Activated naive CD8-positive, alpha-beta T cell treated with anti-CD3 and anti-CD28 coated beads for 36 hours (primary cell): ENCODE results near the gene MAP2K2. TPM values are rescaled to one million over a fixed set of nuclear protein-coding genes. Genes with fewer than 3 reads are reported as not detected.

Source experiments
- DNase-seq: peaks from one replicate; pipeline ENCODE4 v3.0.0; 2021
- H3K27ac Mint-ChIP-seq: one replicate; pipeline ENCODE4 v1.8.0; 2022; ENCODE audit warnings: mild to moderate bottlenecking, moderate library complexity, mixed read lengths
- H3K27me3 Mint-ChIP-seq: one replicate; pipeline ENCODE4 v1.8.0; 2022; ENCODE audit warnings: mild to moderate bottlenecking, mixed read lengths
- H3K36me3 Mint-ChIP-seq: one replicate; pipeline ENCODE4 v1.8.0; 2021; ENCODE audit warnings: mild to moderate bottlenecking, mixed read lengths
- H3K4me1 Mint-ChIP-seq: one replicate; pipeline ENCODE4 v1.8.0; 2021; ENCODE audit warnings: mixed read lengths
- H3K4me3 Mint-ChIP-seq: one replicate; pipeline ENCODE4 v1.8.0; 2022; ENCODE audit warnings: mild to moderate bottlenecking, moderate library complexity, mixed read lengths
- H3K9me3 Mint-ChIP-seq: one replicate; pipeline ENCODE4 v1.8.0; 2022; ENCODE audit warnings: mixed read lengths
- total RNA-seq, 2 experiments: library from RNA; stranded (reverse); gene quantifications; one replicate each; pipeline ENCODE4 v1.2.3, GENCODE V29; 2021

Gene MAP2K2
- total RNA-seq, 2 experiments from 2014 or later: 120 to 121 TPM

DNA sequence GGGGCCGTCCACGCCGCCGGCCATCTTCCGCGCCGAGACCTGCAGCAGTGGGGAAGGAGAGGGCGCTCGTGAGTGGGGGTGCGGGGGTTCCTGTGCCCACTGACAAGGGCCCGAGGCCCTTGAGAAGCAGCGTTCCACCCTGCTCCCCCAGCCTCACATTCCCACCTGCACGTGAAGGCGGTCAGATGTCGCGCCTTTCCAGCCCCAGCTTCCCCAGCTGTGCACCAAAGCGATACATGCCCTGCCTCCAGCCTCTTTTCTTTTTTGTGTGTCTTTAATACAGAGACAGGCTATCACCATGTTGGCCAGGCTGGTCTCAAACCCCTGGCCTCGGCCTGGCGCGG lies 68.7 kb downstream of the MAP2K2 start:
- Mint-ChIP-seq H3K36me3 (peaks cover 37% of the 10 kb centered on the region), H3K4me1 (peaks cover 31% of the 10 kb centered on the region), H3K9me3 (peaks cover 2% of the 10 kb centered on the region), H3K4me3 (no peak overlapping the region), H3K27ac (no peak overlapping the region), H3K27me3 (no peaks in the 10 kb centered on the region)
- no peak for DNase-seq

DNA sequence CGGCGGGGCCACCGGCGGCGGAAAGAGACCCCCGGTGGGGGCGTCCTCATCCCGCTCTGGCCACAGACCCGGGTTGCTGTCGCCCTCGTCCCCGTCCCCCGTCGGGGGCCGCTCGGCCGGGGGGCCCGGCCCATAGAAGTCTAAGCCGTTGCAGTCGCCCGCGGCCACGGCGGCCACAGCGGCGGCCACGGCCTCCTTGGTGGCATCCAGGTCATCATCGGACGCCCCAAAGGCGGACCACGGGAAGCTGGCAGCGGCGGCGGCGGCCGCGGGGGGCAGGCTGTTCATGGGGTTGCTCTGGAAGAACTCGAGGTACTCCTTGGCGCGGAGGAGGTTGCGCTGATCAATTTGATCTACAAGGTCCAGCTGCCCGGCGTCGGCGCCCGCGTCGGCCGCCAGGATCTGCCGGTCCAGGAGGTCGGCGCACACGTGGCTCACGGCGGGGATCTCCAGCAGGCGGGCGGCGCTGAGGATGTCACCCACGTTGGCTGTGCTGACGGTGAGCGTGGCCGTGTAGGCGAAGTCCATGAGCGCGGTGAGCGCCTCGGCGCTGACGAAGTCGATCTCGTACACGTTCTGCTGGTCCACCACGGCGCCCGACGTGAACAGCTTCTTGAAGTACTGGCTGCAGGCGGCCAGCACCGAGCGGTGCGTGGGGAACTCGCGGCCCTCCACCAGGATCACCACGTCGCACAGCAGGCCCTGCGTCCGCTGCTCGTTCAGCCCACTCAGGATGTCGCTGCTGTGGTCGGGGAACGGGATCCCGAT lies 69.3 kb downstream of the MAP2K2 start:
- H3K4me3 Mint-ChIP-seq: no peak overlapping the region
- DNase-seq: no peak
- peaks cover 40% of the 10 kb centered on the region for H3K36me3 Mint-ChIP-seq
- peaks cover 2% of the 10 kb centered on the region for H3K9me3 Mint-ChIP-seq
- H3K27ac Mint-ChIP-seq: no peak overlapping the region
- H3K27me3 Mint-ChIP-seq: no peaks in the 10 kb centered on the region
- H3K4me1 Mint-ChIP-seq: peaks cover 31% of the 10 kb centered on the region

DNA sequence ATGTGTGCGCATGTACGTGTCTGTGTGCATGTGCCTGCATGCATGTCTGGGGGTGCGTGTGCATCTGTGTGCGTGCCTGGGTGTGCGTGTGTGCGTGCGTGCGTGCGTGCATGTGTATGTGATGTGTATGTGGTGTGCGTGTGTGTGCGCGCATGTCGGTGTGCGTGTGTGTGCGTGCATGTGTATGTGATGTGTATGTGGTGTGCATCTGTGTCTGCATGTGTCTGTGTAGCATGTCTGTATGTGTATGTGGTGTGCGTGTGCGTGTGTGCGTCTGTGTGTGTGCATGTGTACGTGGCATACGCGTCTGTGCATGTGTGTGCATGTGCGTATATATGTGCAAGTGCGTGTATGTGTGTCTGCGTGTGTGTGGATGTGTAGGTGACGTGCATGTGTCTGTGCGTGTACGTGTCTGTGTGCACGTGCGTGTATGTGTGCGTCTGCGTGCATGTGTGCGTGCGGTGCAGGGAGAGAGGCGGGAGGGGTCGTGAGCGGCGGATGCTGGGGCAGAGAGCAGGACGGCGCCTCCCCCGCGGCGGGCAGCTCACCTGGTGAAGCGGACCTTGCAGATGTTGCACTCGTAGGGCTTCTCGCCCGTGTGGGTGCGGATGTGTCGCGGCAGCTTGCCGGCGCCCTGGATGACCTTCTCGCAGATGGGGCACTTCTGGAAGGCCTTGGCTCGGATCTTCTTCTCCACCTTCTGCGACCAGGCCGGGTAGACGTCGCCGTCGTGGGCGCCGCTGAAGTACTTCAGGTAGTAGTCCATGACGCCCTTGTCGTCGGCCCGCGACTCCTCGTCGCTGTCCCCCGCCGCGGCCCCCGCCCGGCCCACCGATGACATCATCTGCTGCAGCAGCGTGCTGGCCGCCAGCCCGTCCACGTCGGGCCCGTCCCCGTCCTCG lies 70.2 kb downstream of the MAP2K2 start:
- H3K27me3 Mint-ChIP-seq: no peaks in the 10 kb centered on the region
- peaks cover 27% of the 10 kb centered on the region for H3K4me1 Mint-ChIP-seq
- H3K27ac Mint-ChIP-seq: no peak overlapping the region
- H3K36me3 Mint-ChIP-seq: peaks cover 41% of the 10 kb centered on the region
- peaks cover 2% of the 10 kb centered on the region for H3K9me3 Mint-ChIP-seq
- no peak for DNase-seq
- H3K4me3 Mint-ChIP-seq: no peak overlapping the region

DNA sequence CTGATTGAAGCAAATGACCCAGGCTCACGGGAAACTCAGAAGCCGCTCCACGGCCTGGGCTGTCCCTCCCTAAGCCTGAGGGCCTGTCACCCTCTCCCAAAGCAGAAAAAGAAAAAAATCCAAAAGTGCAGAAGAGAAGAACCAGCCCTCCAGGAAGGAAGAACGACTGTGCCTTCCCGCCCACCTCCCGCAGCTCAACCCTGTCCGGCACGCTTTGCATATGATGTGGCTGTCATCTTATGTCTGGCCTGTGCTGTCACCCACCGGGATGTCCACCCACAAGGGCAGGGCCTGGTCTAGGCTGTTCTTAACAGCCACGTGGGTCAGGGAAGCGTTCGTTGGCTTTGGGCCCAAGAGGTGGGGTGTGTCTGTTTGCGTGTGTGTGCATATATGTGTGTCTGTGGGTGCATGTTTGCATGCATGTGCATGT lies 70.9 kb downstream of the MAP2K2 start:
- Mint-ChIP-seq H3K36me3 (peaks cover 41% of the 10 kb centered on the region), H3K27ac (peak overlapping the region; percentile 52), H3K4me3 (peak overlapping the region; percentile 10), H3K9me3 (peaks cover 2% of the 10 kb centered on the region), H3K27me3 (no peaks in the 10 kb centered on the region), H3K4me1 (peaks cover 25% of the 10 kb centered on the region)
- no peak for DNase-seq

GRCh38 chr19:4052114-4052992 lies 71.6 kb downstream of the MAP2K2 start:
- Mint-ChIP-seq H3K4me1 (peaks cover 21% of the 10 kb centered on the region), H3K27me3 (no peaks in the 10 kb centered on the region), H3K9me3 (no peaks in the 10 kb centered on the region), H3K36me3 (peaks cover 37% of the 10 kb centered on the region), H3K4me3 (peak overlapping the region; percentile 10), H3K27ac (peak overlapping the region; percentile 52)
- no peak for DNase-seq

DNA sequence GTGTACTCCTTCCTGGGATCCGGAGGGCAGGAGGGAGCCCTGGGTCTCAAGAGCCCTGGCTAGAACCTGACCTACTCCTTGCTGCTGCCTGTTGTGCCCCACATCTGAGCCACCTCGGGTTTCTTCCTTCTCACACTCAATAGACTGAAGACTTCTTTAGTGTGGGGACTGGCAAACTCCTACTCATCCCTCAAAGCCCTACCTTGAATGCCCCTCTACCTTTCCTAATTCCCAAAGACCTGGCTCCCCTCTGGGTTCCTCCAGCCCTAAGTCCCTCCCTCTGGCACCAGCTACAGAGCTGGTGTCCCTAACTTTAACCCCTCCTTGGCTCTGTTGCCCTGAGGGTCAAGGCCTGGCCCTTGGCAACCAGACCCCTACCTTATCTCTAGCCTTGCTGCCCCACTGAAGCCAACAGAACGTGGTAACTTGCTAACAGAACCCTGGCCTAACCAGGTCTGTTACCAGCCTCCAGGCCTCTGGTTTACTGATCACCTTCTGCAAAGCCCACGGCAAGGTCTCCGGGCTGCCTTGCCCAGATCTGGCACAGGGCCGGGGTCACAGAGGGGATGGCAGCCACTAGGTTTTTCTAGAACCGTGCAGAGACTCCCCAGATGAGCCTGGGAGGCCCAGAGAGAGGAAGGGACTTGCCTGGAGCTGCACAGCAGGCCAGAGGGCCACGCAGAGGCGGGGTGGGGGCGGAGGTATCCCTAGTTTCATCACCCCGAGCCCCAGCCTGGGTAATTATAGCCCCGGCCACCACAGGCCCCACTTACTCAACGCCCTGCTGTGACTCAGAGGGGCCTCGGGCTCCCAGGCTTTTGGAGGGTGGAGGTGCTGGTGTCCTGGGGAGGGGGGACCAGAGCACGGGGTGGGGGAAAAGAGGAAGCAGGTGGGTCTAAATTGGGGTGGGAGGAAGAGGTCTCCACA lies 72.5 kb downstream of the MAP2K2 start:
- Mint-ChIP-seq H3K4me1 (peaks cover 23% of the 10 kb centered on the region), H3K4me3 (no peak overlapping the region), H3K27me3 (no peaks in the 10 kb centered on the region), H3K9me3 (no peaks in the 10 kb centered on the region), H3K27ac (peak overlapping the region; percentile 67), H3K36me3 (peaks cover 34% of the 10 kb centered on the region)
- DNase-seq: no peak

GRCh38 chr19:4049432-4049831 lies 74.5 kb downstream of the MAP2K2 start:
- peaks cover 23% of the 10 kb centered on the region for H3K4me1 Mint-ChIP-seq
- no peaks in the 10 kb centered on the region for H3K9me3 Mint-ChIP-seq
- peaks cover 27% of the 10 kb centered on the region for H3K36me3 Mint-ChIP-seq
- H3K4me3 Mint-ChIP-seq: no peak overlapping the region
- no peak for DNase-seq
- no peaks in the 10 kb centered on the region for H3K27me3 Mint-ChIP-seq
- peak overlapping the region; percentile 13 for H3K27ac Mint-ChIP-seq

GRCh38 chr19:4046946-4047683 lies 76.8 kb downstream of the MAP2K2 start:
- peaks cover 16% of the 10 kb centered on the region for H3K36me3 Mint-ChIP-seq
- no peaks in the 10 kb centered on the region for H3K27me3 Mint-ChIP-seq
- DNase-seq: no peak
- H3K9me3 Mint-ChIP-seq: no peaks in the 10 kb centered on the region
- H3K4me1 Mint-ChIP-seq: peaks cover 13% of the 10 kb centered on the region
- H3K27ac Mint-ChIP-seq: no peak overlapping the region
- no peak overlapping the region for H3K4me3 Mint-ChIP-seq

DNA sequence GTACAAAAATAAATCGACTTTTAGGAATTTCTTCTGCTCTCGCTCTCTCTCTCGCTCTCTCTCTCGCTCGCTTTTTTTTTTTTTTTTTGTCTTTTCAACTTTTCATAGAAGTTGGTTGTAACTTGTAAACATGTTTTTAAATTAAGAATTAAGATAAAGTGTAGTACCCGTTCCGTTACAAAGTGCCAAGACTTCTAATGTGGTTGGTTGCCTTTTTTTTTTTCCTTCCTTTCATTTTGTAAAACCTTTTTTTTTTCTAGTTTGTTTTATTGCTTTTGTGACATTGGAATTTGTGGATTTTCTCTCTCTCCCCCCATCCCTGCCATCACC lies 77.6 kb downstream of the MAP2K2 start:
- no peaks in the 10 kb centered on the region for H3K27me3 Mint-ChIP-seq
- peaks cover 10% of the 10 kb centered on the region for H3K4me1 Mint-ChIP-seq
- peaks cover 13% of the 10 kb centered on the region for H3K36me3 Mint-ChIP-seq
- peak overlapping the region; percentile 32 for H3K4me3 Mint-ChIP-seq
- H3K9me3 Mint-ChIP-seq: no peaks in the 10 kb centered on the region
- DNase-seq: no peak
- H3K27ac Mint-ChIP-seq: peak overlapping the region; percentile 75

DNA sequence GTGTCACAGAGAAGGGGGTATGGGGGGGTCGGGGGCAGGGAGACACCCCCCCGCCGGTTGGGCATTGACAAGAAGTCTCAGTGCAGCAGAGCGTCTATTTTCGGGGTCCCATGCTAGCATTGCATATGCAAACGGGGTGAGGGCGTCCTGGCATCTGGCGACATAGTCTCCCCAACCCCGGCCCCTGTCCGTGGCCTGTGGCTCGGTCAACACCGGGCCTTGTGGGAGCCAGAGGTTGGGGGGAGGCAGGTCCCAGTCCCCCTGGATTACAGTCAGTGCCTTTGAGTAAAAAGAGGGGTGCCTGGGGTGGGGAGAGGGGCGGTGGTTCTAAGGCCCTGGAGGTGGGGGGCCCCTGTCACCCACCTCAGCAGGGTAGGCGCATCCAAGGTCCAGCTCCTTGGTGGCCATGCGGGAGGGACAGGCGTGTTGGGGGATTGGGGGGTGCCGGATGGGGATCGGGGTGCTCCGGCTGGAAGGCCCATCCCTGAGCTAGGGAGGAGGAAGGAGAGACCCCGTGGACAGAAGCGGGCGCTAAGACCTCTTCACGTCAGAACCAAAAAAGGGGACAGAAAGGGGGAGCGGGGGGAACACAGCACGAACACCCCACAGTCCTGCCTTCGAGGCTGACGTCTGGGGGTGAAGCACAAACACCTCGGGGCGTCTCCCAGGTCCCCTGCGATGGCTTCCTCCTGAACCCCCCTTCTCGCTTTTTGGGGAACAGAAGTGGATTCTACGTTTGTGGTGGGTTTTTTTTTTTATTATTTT lies 78.1 kb downstream of the MAP2K2 start:
- DNase-seq: no peak
- peak overlapping the region; percentile 75 for H3K27ac Mint-ChIP-seq
- no peaks in the 10 kb centered on the region for H3K27me3 Mint-ChIP-seq
- H3K4me3 Mint-ChIP-seq: no peak overlapping the region
- H3K4me1 Mint-ChIP-seq: peaks cover 6% of the 10 kb centered on the region
- H3K9me3 Mint-ChIP-seq: no peaks in the 10 kb centered on the region
- H3K36me3 Mint-ChIP-seq: peaks cover 9% of the 10 kb centered on the region

- Mint-ChIP-seq H3K9me3 (no peaks in the 10 kb centered on the region), H3K4me3 (no peak overlapping the region), H3K27me3 (no peaks in the 10 kb centered on the region), H3K4me1 (peaks cover 6% of the 10 kb centered on the region), H3K27ac (no peak overlapping the region), H3K36me3 (peaks cover 4% of the 10 kb centered on the region)
- no peak for DNase-seq
Measured at GRCh38 chr19:4044990-4045465, 78.9 kb downstream of the MAP2K2 start.

- H3K27ac Mint-ChIP-seq: no peak overlapping the region
- peaks cover 6% of the 10 kb centered on the region for H3K4me1 Mint-ChIP-seq
- H3K27me3 Mint-ChIP-seq: no peaks in the 10 kb centered on the region
- H3K9me3 Mint-ChIP-seq: no peaks in the 10 kb centered on the region
- no peak overlapping the region for H3K4me3 Mint-ChIP-seq
- H3K36me3 Mint-ChIP-seq: no peaks in the 10 kb centered on the region
- DNase-seq: no peak
Measured at GRCh38 chr19:4043966-4044715, 79.8 kb downstream of the MAP2K2 start.
